HCT116 (cell line): ENCODE measurements around the gene EHMT1. TPM values are rescaled to one million over a fixed set of nuclear protein-coding genes. Genes with fewer than 3 reads are reported as not detected.

Experiments used
- ATAC-seq: fragments of 200-7000 bp; cut with Tn5 transposase; 2 replicates; pipeline ENCODE4 v1.9.1; 2020; ENCODE audit warnings: mild to moderate bottlenecking, moderate library complexity
- BruUV-seq: library from RNA; stranded (reverse); fragments of 400-500 nt; replicated peaks from 2 replicates; lab custom pipeline; 2021; lab: Mats Ljungman, UMichigan
- CTCF ChIA-PET: fragments of 300-600 bp; sonication (Branson Sonifier 250); formaldehyde crosslinking; loops from one replicate; lab custom pipeline; 2021; ENCODE audit warnings: antibody characterized with exemption; lab: Charles Lee
- POLR2A ChIA-PET: fragments of 300-600, 350-600 bp; sonication (Branson Sonifier 250); formaldehyde crosslinking; loops from one replicate; lab custom pipeline; 2021; ENCODE audit warnings: antibody characterized with exemption; lab: Charles Lee
- RAD21 ChIA-PET, 2 experiments: fragments of 300-600 bp; sonication (Branson Sonifier 250); formaldehyde crosslinking; loops; one replicate each; lab custom pipeline; 2023; ENCODE audit warnings: low total read pairs in 2 of 2; ENCODE audit not compliant: uncharacterized antibody in 2 of 2, unreplicated experiment in 2 of 2, low non-redundant PET in 1 of 2; lab: Charles Lee
- DNase-seq: peaks from one replicate; pipeline ENCODE4 v3.0.0-alpha.2; 2010; ENCODE audit warnings: low read depth, low spot score
- H2AFZ ChIP-seq: fragments of 200-600 bp; shearing (Covaris generic), sonication (generic); 2 replicates; pipeline ENCODE4 v1.6.1; 2017; ENCODE audit warnings: low read depth, mixed run types, mixed read lengths, antibody characterized with exemption, low read length; ENCODE audit not compliant: poor library complexity, severe bottlenecking
- H3K27ac ChIP-seq: 2 replicates; pipeline ENCODE4 v1.5.1; 2012; ENCODE audit warnings: low read depth, low read length
- H3K27me3 ChIP-seq: fragments of 200-600 bp; sonication (generic); 2 replicates; pipeline ENCODE4 v1.6.1; 2016; ENCODE audit warnings: mixed run types, low read length, mixed read lengths; ENCODE audit not compliant: insufficient read depth
- H3K36me3 ChIP-seq, 2 experiments: fragments of 200-500 bp in 1 of 2; fragments of 200-600 bp in 1 of 2; sonication (Bioruptor generic) in 1 of 2; sonication (generic) in 1 of 2; 2 replicates each; pipeline versions ENCODE4 v1.5.1 to v1.6.1; 2014 to 2016; ENCODE audit warnings: low read length in 2 of 2, inconsistent platforms in 1 of 2, mixed read lengths in 1 of 2, mixed run types in 1 of 2; ENCODE audit not compliant: insufficient read depth in 2 of 2, control insufficient read depth in 1 of 2
- H3K4me1 ChIP-seq, 2 experiments: fragments of 200-600 bp in 1 of 2; sonication (generic) in 1 of 2; 2 replicates each; pipeline versions ENCODE4 v1.5.1 to v1.6.1; 2012 to 2017; ENCODE audit warnings: low read length in 2 of 2, inconsistent platforms in 1 of 2, mild to moderate bottlenecking in 1 of 2, mixed read lengths in 1 of 2, mixed run types in 1 of 2, moderate library complexity in 1 of 2; ENCODE audit not compliant: insufficient read depth in 2 of 2, control insufficient read depth in 1 of 2
- H3K4me2 ChIP-seq: fragments of 200-600 bp; sonication (generic); 2 replicates; pipeline ENCODE4 v1.6.1; 2017; ENCODE audit warnings: mixed run types, low read length, mixed read lengths
- H3K4me3 ChIP-seq, 2 experiments: fragments of 200-600 bp in 1 of 2; sonication (generic) in 1 of 2; replicated peaks in 1 of 2; 2 replicates each; pipeline ENCODE4 v1.5.1; 2011 to 2016; ENCODE audit warnings: low read length in 2 of 2, control low read depth in 1 of 2, low read depth in 1 of 2, mild to moderate bottlenecking in 1 of 2, mixed read lengths in 1 of 2, mixed run types in 1 of 2
- H3K79me2 ChIP-seq: fragments of 200-600 bp; sonication (generic); 2 replicates; pipeline ENCODE4 v1.6.1; 2017; ENCODE audit warnings: mild to moderate bottlenecking, mixed run types, low read length, moderate library complexity, mixed read lengths; ENCODE audit not compliant: insufficient read depth
- H3K9ac ChIP-seq: fragments of 200-600 bp; sonication (generic); 2 replicates; pipeline ENCODE4 v1.6.1; 2016; ENCODE audit warnings: low read length, mixed read lengths
- H3K9me2 ChIP-seq: fragments of 200-600 bp; sonication (generic), shearing (Covaris generic); 2 replicates; pipeline ENCODE4 v1.6.1; 2017; ENCODE audit warnings: mixed run types, mild to moderate bottlenecking, moderate library complexity; ENCODE audit not compliant: insufficient read depth
- H3K9me3 ChIP-seq, 2 experiments: fragments of 200-500 bp in 1 of 2; fragments of 200-600 bp in 1 of 2; sonication (Bioruptor generic) in 1 of 2; sonication (generic) in 1 of 2; 2 replicates each; pipeline ENCODE4 v1.6.1; 2014 to 2017; ENCODE audit warnings: low read length in 2 of 2, mixed read lengths in 2 of 2, inconsistent platforms in 1 of 2, low read depth in 1 of 2, mild to moderate bottlenecking in 1 of 2, mixed run types in 1 of 2, moderate library complexity in 1 of 2; ENCODE audit not compliant: control insufficient read depth in 1 of 2, insufficient read depth in 1 of 2
- H4K20me1 ChIP-seq: fragments of 200-600 bp; sonication (generic), shearing (Covaris generic); 2 replicates; pipeline ENCODE4 v1.6.1; 2017; ENCODE audit warnings: mixed run types, mild to moderate bottlenecking, moderate library complexity; ENCODE audit not compliant: insufficient read depth
- POLR2AphosphoS5 ChIP-seq: IDR thresholded peaks from 2 replicates; pipeline ENCODE4 v1.6.1; 2011; ENCODE audit warnings: mild to moderate bottlenecking, low read depth, low read length, moderate library complexity
- REST ChIP-seq: IDR thresholded peaks from 2 replicates; pipeline ENCODE4 v1.6.1; 2012; ENCODE audit warnings: low read depth
- SP1 ChIP-seq: IDR thresholded peaks from 2 replicates; pipeline ENCODE4 v1.6.1; 2012; ENCODE audit warnings: low read depth
- YY1 ChIP-seq: IDR thresholded peaks from 2 replicates; pipeline ENCODE4 v1.6.1; 2011; ENCODE audit warnings: low read length, low read depth, moderate library complexity, mild to moderate bottlenecking; ENCODE audit not compliant: insufficient replicate concordance; ENCODE audit errors: extremely low read depth
- intact Hi-C: fragments of 100-400 bp; cut with micrococcal nuclease; formaldehyde crosslinking; loops from 2 replicates; pipeline ENCODE4 v1.10.0; 2022
- total RNA-seq: library from RNA; stranded (reverse); gene quantifications from one replicate; pipeline ENCODE4 v1.2.1, GENCODE V29; 2021; ENCODE audit not compliant: unreplicated experiment

The EHMT1 gene
- total RNA-seq, 1 experiment from 2014 or later = 86.1 TPM

- ChIA-PET CTCF (no interaction called here), POLR2A (no interaction called here)
- H3K27ac ChIP-seq = no peak overlapping the region
- H3K4me1 ChIP-seq = peaks cover 0 to 6% of the 10 kb centered on the region in 2 experiments; a peak in 1 of 4 replicates
- H3K36me3 ChIP-seq = no peaks in the 10 kb centered on the region
- intact Hi-C loops = no loop called here
- H3K79me2 ChIP-seq = no peaks in the 10 kb centered on the region
- H2AFZ ChIP-seq = no peak overlapping the region
- H3K9ac ChIP-seq = no peak overlapping the region
- TF ChIP-seq REST (no peak), YY1 (no peak), SP1 (no peak), POLR2AphosphoS5 (no peak)
- TF ChIP-seq, all 23 proteins: peak for 0
- RAD21 ChIA-PET = no interaction called here
- Histone ChIP-seq H3K4me2 (no peak overlapping the region), H4K20me1 (no peaks in the 10 kb centered on the region), H3K9me2 (no peaks in the 10 kb centered on the region), H3K9me3 (no peaks in the 10 kb centered on the region), H3K27me3 (no peaks in the 10 kb centered on the region), H3K4me3 (no peak overlapping the region)
- ATAC-seq = no peak
- BruUV-seq = no TSS peak
- DNase-seq = no peak
Observed at GRCh38 chr9:137881591-137882505, 263.0 kb downstream of the EHMT1 start.
